NB4 (cell line): Measurements from ENCODE around the gene SYNM.

Experiments
- MAX ChIP-seq: IDR thresholded peaks from 2 replicates; pipeline ENCODE4 v1.6.1; 2011; ENCODE audit warnings: low read depth, low read length
- POLR2A ChIP-seq: IDR thresholded peaks from 2 replicates; pipeline ENCODE4 v1.6.1; 2011; ENCODE audit warnings: mild to moderate bottlenecking; ENCODE audit not compliant: insufficient read length; ENCODE audit errors: extremely low read depth
- TF ChIP-seq, protein P1 (sequence below): IDR thresholded peaks from one replicate; pipeline ENCODE4 v1.5.1; 2012; ENCODE audit warnings: low read depth, low read length

DNA sequence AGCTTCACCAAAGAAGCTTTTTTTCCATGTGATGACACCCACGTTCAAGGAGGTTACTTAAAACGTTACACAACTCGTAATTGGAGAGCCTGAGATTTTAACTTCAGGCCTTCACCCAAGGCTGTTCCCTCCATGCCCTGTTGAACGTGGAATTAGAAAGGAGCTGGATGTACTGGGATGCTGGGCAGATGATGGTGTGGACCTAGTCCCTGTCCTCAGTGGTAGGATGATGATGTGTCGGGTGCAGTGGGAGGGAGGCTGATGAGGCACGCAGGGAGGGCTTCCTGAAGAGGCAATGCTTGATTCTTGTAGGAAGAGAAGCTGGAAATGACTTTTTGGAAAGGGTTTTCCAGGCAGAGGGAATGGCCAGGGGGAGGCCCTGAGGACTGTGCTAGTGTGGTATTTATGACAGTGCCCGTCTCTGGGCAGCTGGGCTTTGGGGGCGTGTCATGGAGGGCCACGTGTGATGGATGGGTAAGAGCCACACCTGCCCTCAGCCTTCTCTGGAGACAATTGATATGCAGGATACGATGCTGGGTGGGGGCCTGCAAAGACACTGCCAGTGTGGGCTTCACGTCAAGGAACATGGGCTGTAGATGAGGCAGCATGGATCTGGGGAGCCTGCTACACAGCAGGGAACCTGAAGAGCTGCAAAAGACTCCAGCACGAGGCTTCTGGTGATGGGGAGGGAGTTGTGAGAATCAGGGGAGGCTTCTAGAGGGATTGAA, 15.3 kb downstream of the SYNM start:
- TF ChIP-seq, protein P1, sequence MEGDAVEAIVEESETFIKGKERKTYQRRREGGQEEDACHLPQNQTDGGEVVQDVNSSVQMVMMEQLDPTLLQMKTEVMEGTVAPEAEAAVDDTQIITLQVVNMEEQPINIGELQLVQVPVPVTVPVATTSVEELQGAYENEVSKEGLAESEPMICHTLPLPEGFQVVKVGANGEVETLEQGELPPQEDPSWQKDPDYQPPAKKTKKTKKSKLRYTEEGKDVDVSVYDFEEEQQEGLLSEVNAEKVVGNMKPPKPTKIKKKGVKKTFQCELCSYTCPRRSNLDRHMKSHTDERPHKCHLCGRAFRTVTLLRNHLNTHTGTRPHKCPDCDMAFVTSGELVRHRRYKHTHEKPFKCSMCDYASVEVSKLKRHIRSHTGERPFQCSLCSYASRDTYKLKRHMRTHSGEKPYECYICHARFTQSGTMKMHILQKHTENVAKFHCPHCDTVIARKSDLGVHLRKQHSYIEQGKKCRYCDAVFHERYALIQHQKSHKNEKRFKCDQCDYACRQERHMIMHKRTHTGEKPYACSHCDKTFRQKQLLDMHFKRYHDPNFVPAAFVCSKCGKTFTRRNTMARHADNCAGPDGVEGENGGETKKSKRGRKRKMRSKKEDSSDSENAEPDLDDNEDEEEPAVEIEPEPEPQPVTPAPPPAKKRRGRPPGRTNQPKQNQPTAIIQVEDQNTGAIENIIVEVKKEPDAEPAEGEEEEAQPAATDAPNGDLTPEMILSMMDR, result no peak
- TF ChIP-seq MAX (no peak), POLR2A (no peak)
